PC-9 (cell line): ENCODE data around the gene STARD4.

Experiments
- EZH2 ChIP-seq: fragments of 200-600 bp; sonication (generic); IDR thresholded peaks from 2 replicates; pipeline ENCODE4 v1.8.0; 2017; ENCODE audit warnings: antibody characterized with exemption, low read depth
- TF ChIP-seq, protein P1 (sequence below): fragments of 200-600 bp; sonication (generic); conservative IDR thresholded peaks from 2 replicates; pipeline ENCODE4 v1.6.1; 2017; ENCODE audit warnings: mixed run types, antibody characterized with exemption, mild to moderate bottlenecking, moderate library complexity

GRCh38 chr5:111559680-111560079, 47.3 kb upstream of the STARD4 start:
- TF ChIP-seq, protein P1, sequence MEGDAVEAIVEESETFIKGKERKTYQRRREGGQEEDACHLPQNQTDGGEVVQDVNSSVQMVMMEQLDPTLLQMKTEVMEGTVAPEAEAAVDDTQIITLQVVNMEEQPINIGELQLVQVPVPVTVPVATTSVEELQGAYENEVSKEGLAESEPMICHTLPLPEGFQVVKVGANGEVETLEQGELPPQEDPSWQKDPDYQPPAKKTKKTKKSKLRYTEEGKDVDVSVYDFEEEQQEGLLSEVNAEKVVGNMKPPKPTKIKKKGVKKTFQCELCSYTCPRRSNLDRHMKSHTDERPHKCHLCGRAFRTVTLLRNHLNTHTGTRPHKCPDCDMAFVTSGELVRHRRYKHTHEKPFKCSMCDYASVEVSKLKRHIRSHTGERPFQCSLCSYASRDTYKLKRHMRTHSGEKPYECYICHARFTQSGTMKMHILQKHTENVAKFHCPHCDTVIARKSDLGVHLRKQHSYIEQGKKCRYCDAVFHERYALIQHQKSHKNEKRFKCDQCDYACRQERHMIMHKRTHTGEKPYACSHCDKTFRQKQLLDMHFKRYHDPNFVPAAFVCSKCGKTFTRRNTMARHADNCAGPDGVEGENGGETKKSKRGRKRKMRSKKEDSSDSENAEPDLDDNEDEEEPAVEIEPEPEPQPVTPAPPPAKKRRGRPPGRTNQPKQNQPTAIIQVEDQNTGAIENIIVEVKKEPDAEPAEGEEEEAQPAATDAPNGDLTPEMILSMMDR = no peak
- no peak for TF ChIP-seq EZH2
